Activated T-helper 17 cell treated with anti-CD3 and anti-CD28 coated beads, Interleukin-2, amount 50 U/mL, for 72 hours (primary cell): ENCODE measurements around the gene PRKCZ. TPM values are rescaled to one million over a fixed set of nuclear protein-coding genes. Genes with fewer than 3 reads are reported as not detected.
A peak's percentile ranks its signal among the peaks of the same experiment; 100 is the strongest.

ENCODE experiments used
- ATAC-seq: fragments of 150-1000 bp; cut with Tn5 transposase; replicated peaks from 2 replicates; pipeline ENCODE4 v1.10.0; 2021; ENCODE audit warnings: mild to moderate bottlenecking, moderate library complexity
- H3K27ac Mint-ChIP-seq: one replicate; pipeline ENCODE4 v1.8.0; 2022; ENCODE audit warnings: mixed read lengths
- H3K27me3 Mint-ChIP-seq: one replicate; pipeline ENCODE4 v1.8.0; 2022; ENCODE audit warnings: mixed read lengths
- H3K36me3 Mint-ChIP-seq: one replicate; pipeline ENCODE4 v1.8.0; 2022; ENCODE audit warnings: low read depth, mild to moderate bottlenecking, mixed read lengths
- H3K4me1 Mint-ChIP-seq: one replicate; pipeline ENCODE4 v1.8.0; 2022; ENCODE audit warnings: mixed read lengths
- H3K4me3 Mint-ChIP-seq: one replicate; pipeline ENCODE4 v1.8.0; 2022; ENCODE audit warnings: mild to moderate bottlenecking, mixed read lengths
- H3K9me3 Mint-ChIP-seq: one replicate; pipeline ENCODE4 v1.8.0; 2022; ENCODE audit warnings: mixed read lengths
- total RNA-seq, 2 donors: library from RNA; stranded (reverse); gene quantifications; one replicate each; pipeline ENCODE4 v1.2.3, GENCODE V29; 2022

PRKCZ gene
- total RNA-seq, 2 donors from 2014 or later: 12.2 to 24.7 TPM

DNA sequence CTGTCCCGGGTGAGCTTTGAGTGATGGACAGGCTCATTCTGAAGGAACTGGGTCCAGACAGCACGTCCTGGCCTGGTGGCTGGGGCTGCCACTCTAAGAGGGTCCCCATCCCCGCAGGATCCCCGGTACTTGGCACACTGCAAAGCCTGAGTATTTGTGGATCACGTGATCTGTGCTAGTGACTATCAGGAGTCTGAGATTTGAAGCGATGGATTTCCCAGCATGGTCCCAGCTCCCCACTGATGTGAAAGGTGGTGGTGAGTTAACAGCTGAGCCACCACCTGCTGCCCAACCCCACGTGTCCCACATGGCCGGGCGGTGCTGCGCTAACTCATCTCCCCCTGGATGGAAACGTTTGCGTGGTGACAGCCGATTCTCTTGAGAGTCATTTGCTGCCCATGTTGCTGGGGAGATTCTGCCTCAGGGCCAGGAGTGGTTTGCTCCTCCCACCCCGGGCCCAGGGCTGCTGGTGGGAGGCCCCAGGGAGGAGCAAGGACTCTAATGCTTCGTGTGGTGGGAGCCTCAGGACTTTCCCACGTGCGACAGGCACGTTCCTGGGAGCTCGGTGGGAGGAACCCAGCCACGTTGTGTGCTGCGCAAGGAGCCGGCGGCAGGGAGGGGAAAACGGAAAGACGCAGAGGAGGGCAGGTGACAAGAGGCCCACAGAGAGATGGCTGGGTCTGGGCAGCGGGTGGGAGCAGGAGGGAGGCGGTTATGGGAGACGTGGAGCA lies 129.2 kb downstream of the PRKCZ start:
- Mint-ChIP-seq H3K27ac (no peak overlapping the region), H3K36me3 (no peaks in the 10 kb centered on the region), H3K27me3 (no peaks in the 10 kb centered on the region), H3K4me3 (no peak overlapping the region), H3K9me3 (no peaks in the 10 kb centered on the region), H3K4me1 (no peaks in the 10 kb centered on the region)
- ATAC-seq: no peak

DNA sequence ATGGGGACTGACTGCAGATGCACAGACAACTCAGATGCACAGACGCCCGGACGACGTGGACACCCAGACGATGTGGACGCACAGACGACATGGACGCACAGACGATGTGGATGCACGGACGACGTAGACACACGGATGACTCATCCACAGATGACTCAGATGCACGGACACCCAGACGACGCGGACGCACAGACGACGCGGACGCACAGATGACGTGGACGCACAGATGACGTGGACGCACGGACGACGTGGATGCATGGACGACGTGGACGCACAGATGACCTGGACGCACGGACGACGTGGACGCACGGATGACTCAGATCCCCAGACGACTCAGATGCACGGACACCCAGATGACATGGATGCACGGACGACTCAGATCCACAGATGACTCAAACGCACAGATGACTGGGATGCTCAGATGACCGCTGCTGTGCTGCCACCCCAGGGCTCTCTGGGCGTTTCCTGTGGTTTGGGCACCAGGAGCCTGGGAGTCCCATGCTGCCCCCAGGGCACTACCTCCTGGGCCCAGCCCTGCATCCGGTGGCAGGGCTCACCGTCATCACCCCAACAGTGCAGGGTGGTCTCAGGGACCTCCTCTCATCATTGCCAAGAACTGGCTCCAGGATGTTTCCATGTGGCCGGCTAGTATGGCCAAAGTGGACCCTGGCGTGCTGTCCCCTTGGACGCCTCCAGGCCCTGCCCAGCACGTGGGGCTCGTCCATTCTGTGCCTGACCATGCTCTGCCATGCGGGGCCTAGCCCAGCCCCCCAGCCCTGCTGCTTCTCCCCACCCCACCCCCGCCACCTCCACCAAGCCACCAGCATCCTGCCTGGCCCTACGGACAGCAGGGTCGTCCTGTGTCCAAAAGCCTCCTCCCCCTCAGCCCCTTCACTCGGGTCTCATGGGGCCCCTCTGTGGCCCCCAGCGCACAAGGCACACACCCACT lies 130.4 kb downstream of the PRKCZ start:
- no peak overlapping the region for H3K27ac Mint-ChIP-seq
- H3K4me3 Mint-ChIP-seq: no peak overlapping the region
- H3K9me3 Mint-ChIP-seq: no peaks in the 10 kb centered on the region
- peak; percentile 52 for ATAC-seq
- no peaks in the 10 kb centered on the region for H3K4me1 Mint-ChIP-seq
- H3K27me3 Mint-ChIP-seq: no peaks in the 10 kb centered on the region
- peaks cover 4% of the 10 kb centered on the region for H3K36me3 Mint-ChIP-seq

DNA sequence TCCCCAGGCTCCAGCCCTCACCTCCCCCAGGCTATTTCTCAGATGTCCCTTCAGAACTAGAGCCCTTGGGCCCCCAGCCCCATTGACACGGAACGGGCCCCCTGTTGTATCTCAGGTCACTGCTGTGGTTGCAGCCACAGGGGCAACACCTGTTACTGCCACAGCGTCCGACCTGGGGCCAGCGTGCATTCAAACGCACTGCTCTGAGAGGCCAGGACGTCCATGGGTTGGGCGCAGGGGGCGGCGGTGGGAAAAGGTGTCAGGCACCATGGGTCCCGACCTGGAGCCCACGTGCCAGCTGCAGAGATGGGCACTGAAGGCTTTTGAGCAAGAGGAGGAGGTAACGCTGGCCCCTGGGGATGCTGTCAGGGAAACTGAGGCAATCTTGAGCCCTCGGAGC lies 131.1 kb downstream of the PRKCZ start:
- Mint-ChIP-seq H3K27ac (no peak overlapping the region), H3K4me3 (no peak overlapping the region), H3K4me1 (no peaks in the 10 kb centered on the region), H3K27me3 (no peaks in the 10 kb centered on the region), H3K9me3 (no peaks in the 10 kb centered on the region), H3K36me3 (peaks cover 10% of the 10 kb centered on the region)
- ATAC-seq: no peak

DNA sequence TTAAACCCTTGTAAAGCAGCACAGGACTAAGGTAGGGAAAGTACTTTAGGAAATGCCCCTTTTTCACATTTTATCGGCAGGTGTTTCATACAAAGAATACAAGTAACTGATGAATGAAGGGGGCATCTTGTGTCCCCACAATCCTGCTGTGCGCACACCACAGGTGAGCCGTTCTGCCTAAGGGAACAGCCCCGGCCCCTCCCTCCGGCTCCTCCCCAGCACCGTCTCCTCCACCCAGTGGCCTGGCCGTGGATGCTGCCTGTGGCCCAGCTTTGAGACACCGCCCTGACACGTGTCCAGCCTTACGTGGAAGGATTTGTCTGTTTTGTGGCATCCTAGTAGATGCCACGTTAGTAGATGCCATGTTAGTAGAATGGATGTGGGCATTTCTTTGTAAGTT lies 131.5 kb downstream of the PRKCZ start:
- Mint-ChIP-seq H3K36me3 (peaks cover 10% of the 10 kb centered on the region), H3K9me3 (no peaks in the 10 kb centered on the region), H3K4me3 (no peak overlapping the region), H3K4me1 (no peaks in the 10 kb centered on the region), H3K27me3 (no peaks in the 10 kb centered on the region), H3K27ac (no peak overlapping the region)
- ATAC-seq: no peak

DNA sequence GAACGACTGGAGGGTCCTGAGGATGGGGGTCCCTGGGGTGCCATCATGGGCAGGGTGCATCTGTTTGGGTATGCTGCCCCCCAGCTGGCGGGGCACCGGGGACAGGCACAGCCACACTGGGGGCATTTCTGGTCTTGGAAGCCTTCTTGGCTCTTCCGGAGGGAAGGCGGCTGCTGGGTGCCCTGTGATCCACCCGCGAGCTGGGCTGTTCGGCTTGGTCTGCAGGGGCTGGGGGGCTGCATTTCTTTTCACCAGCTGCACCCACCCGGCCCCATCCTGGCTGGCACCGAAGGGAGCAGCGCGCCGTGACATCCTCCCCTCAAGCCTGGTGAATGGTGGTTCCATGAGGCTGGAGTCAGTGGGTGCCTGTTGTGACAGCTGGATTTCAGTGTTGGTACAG lies 132.2 kb downstream of the PRKCZ start:
- Mint-ChIP-seq H3K4me1 (no peaks in the 10 kb centered on the region), H3K9me3 (no peaks in the 10 kb centered on the region), H3K27me3 (no peaks in the 10 kb centered on the region), H3K27ac (no peak overlapping the region), H3K36me3 (peaks cover 10% of the 10 kb centered on the region), H3K4me3 (no peak overlapping the region)
- ATAC-seq: no peak

DNA sequence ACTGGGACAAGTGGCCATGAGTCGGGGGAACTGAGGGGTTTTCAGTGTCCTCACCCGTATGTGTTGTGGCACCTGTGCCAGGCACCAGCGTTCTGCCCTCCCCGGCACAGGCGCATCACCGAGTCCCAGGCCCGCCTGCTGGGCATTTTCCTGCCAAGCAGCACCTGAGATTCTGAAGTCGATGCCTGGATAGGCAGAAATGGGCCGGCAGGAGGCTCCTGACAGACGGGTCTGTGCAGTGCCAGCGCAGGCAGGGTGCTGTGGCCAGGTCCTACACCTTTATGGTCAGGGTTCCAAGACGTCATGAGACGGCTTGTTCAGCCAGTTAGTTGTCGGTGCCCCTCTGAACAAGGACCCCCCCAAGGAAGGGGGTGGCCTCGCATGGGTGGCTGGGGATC lies 133.7 kb downstream of the PRKCZ start:
- Mint-ChIP-seq H3K4me1 (no peaks in the 10 kb centered on the region), H3K4me3 (no peak overlapping the region), H3K27ac (no peak overlapping the region), H3K9me3 (no peaks in the 10 kb centered on the region), H3K27me3 (no peaks in the 10 kb centered on the region), H3K36me3 (peaks cover 10% of the 10 kb centered on the region)
- ATAC-seq: no peak

DNA sequence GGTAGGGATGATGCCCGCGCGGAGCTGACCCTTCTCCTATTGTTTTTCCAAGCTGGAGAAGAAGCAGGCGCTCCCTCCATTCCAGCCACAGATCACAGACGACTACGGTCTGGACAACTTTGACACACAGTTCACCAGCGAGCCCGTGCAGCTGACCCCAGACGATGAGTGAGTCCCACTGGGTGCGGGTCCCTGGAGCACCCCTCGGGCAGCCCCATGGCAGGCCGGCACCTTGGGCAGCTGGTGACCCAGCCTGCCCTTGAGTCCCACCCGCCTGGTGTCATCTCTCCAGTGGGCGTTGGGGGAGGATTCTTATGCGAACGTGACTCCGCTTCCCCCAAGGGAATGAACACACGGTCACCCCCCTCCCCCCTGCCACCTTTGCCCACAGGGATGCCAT lies 134.3 kb downstream of the PRKCZ start:
- no peaks in the 10 kb centered on the region for H3K4me1 Mint-ChIP-seq
- H3K9me3 Mint-ChIP-seq: no peaks in the 10 kb centered on the region
- no peak overlapping the region for H3K4me3 Mint-ChIP-seq
- peaks cover 10% of the 10 kb centered on the region for H3K36me3 Mint-ChIP-seq
- H3K27ac Mint-ChIP-seq: no peak overlapping the region
- H3K27me3 Mint-ChIP-seq: no peaks in the 10 kb centered on the region
- ATAC-seq: no peak

DNA sequence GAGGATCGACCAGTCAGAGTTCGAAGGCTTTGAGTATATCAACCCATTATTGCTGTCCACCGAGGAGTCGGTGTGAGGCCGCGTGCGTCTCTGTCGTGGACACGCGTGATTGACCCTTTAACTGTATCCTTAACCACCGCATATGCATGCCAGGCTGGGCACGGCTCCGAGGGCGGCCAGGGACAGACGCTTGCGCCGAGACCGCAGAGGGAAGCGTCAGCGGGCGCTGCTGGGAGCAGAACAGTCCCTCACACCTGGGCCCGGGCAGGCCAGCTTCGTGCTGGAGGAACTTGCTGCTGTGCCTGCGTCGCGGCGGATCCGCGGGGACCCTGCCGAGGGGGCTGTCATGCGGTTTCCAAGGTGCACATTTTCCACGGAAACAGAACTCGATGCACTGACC lies 134.7 kb downstream of the PRKCZ start:
- Mint-ChIP-seq H3K4me1 (no peaks in the 10 kb centered on the region), H3K4me3 (no peak overlapping the region), H3K27ac (no peak overlapping the region), H3K9me3 (no peaks in the 10 kb centered on the region), H3K27me3 (no peaks in the 10 kb centered on the region), H3K36me3 (peaks cover 10% of the 10 kb centered on the region)
- ATAC-seq: no peak

DNA sequence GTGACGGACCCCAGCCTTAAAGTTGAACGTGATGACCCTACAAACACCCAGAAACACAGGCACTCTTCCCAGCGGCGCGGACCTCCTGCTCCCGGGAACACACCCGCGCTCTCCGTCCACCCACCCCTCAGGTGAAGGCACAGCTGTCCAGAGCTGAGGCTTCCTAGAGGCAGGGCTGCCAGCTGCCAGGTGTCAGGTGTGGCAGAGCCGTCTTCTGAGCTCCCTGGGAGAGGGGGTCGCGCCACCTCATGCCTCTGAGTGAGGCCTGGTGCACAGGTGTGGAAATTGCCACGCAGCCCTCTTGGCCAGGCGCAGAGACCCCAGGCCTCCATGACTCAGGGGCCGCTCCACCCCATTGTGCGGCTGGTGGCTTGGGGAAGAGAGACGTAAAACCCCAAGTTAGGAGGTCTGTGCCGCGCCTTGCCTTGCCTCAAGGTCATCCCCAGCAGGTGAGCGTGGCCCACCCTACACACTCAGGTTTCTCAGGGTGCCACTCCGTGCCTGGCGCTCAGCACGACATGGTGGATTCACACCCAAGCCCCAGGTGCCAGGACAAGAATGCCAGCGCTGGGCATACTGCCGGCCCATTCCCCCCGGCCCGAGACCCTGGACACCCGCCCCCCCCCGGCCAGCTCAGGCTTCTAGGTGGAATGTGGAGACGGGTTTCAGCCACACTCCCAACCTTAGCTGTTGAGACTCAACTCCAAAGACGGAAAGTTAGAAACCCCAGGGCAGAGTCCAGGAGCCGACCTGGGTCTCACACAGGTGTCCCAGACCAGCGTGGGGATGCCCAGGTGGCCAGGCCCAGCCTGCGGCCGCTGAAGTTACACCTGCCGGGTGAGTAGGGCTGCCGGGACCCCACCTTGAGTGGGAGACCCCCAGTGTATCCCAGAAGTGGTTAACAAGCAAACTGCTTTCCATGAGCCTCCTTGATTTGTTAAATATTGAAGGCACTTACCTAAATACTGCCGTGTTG lies 136.0 kb downstream of the PRKCZ start:
- no peaks in the 10 kb centered on the region for H3K27me3 Mint-ChIP-seq
- no peak overlapping the region for H3K27ac Mint-ChIP-seq
- H3K36me3 Mint-ChIP-seq: peaks cover 10% of the 10 kb centered on the region

DNA sequence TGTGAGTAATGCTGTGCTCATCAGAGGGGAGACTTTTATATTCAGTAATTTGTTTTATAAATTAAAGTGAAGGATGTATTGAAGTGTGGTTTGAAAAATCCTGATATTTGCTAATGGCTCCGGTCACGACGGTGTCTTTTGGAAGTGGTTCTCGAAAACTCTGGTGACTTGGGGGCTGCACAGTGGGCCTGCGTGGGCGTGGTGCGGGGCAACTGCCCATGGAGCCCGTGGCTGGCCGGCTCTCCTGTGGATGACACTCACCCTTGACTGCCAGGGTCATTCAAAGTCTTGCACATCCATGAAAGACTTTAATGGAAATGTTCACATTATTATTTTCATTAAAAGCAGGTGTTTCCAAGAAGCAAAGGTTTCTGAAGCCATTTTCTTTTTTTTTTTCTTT lies 136.7 kb downstream of the PRKCZ start:
- H3K4me3 Mint-ChIP-seq: no peak overlapping the region
- H3K9me3 Mint-ChIP-seq: no peaks in the 10 kb centered on the region
- no peaks in the 10 kb centered on the region for H3K27me3 Mint-ChIP-seq
- H3K4me1 Mint-ChIP-seq: no peaks in the 10 kb centered on the region
- no peak for ATAC-seq
- H3K27ac Mint-ChIP-seq: no peak overlapping the region
- peaks cover 10% of the 10 kb centered on the region for H3K36me3 Mint-ChIP-seq

More for the DNA sequence above, 136.0 kb downstream of the PRKCZ start:
- Mint-ChIP-seq H3K9me3 (no peaks in the 10 kb centered on the region), H3K4me1 (no peaks in the 10 kb centered on the region), H3K4me3 (no peak overlapping the region)
- ATAC-seq: no peak

DNA sequence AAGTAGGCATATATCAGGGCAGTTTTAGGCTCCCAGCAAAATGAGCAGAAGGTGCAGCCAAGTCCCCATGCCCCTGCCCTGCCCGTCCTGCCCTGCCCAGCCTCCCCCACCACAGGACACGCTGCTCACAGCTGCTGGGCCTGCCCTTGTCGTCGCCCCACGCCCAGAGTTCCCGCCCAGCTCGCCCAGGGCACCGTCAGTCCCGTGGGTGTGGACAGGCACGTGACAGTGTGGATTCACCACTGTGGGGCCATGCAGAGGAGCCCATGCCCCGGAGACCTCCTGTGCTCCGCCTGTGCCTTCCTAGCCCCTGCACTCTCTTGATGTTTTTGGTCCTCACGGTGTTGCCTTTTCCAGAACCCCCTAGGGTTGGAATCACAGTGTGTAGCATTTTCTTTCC lies 137.4 kb downstream of the PRKCZ start:
- Mint-ChIP-seq H3K4me3 (no peak overlapping the region), H3K9me3 (no peaks in the 10 kb centered on the region), H3K27me3 (no peaks in the 10 kb centered on the region), H3K36me3 (peaks cover 10% of the 10 kb centered on the region), H3K4me1 (no peaks in the 10 kb centered on the region), H3K27ac (no peak overlapping the region)
- ATAC-seq: no peak

DNA sequence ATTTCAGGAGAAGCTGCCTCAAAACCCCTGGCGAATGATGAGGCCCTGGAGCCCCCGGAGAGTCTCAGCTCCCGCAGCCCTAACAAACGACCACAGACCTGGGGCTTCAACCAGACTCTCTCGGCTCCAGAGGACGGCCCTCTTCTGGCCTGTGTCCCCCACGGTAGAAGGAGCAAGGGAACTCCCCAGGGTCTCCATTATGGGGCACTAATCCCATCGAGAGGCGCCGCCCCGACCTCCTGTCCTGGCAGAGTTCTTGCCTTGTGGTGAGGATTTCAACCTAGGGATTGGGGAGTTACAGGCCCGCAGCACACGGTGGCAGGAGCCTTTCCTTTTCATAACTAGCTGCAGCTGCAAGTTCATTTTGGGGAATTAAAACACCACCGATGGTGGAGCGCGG lies 138.1 kb downstream of the PRKCZ start:
- no peaks in the 10 kb centered on the region for H3K4me1 Mint-ChIP-seq
- no peaks in the 10 kb centered on the region for H3K27me3 Mint-ChIP-seq
- no peak overlapping the region for H3K27ac Mint-ChIP-seq
- no peak for ATAC-seq
- no peak overlapping the region for H3K4me3 Mint-ChIP-seq
- no peaks in the 10 kb centered on the region for H3K9me3 Mint-ChIP-seq
- peaks cover 10% of the 10 kb centered on the region for H3K36me3 Mint-ChIP-seq

DNA sequence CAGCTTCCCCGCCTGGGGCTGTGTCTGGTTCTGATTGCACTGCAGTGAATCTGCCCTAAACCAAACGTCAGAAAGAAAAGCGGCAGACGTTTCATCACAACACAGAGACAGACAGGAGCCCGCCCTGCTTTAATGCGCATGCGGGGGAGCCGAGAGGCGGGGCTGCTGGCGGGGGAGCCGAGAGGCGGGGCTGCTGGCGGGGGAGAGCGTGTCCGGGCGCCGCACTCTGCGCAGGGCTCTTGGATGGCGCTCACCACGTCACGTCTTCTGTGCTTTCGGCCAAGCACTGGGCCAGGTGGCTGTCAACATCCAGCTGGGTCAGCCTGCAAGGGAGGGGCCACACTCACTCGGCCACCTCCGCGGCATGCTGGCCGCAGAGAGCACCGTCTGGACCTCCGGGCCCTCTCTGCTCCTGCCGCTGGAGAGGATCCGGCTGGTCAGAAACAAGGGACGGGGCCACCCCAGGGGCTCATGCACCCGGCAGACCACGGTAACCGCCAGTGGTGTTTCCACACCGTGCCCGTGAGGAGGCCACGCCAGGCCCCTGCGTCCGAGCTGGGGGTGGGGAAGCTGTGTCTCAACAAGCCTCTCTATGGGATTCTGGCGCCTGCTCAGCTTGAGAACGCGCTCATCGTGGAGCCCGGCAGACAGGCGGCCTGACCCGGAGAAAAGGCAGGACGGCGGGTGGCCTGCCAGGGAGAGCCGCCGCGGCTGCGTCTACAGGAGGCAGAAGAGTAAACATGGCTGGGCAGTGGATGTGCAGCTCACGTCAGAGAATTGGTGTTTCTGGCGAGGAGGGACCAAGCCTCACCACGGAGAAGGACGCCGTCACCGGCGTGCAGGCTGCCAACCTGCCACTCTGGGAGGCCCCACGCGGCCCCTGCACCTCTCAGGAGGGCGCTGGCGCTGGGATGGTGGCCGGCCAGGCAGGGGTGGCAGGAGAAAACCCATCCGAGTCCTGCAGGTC lies 139.5 kb downstream of the PRKCZ start:
- peak overlapping the region; percentile 73 for H3K4me3 Mint-ChIP-seq
- no peaks in the 10 kb centered on the region for H3K4me1 Mint-ChIP-seq
- peak overlapping the region; percentile 62 for H3K27ac Mint-ChIP-seq
- no peaks in the 10 kb centered on the region for H3K9me3 Mint-ChIP-seq
- no peaks in the 10 kb centered on the region for H3K27me3 Mint-ChIP-seq
- peaks cover 10% of the 10 kb centered on the region for H3K36me3 Mint-ChIP-seq
- ATAC-seq: peak; percentile 97
